SIG-M5 treated with dmso at 0.1 percent for 504 hours (cell line): ENCODE data around the gene N4BP2L2.

ENCODE experiments used
- DNase-seq: peaks from one replicate; lab custom pipeline; 2025; ENCODE audit not compliant: unreplicated experiment; lab: John Stamatoyannopoulos, UW

Gene N4BP2L2

DNA sequence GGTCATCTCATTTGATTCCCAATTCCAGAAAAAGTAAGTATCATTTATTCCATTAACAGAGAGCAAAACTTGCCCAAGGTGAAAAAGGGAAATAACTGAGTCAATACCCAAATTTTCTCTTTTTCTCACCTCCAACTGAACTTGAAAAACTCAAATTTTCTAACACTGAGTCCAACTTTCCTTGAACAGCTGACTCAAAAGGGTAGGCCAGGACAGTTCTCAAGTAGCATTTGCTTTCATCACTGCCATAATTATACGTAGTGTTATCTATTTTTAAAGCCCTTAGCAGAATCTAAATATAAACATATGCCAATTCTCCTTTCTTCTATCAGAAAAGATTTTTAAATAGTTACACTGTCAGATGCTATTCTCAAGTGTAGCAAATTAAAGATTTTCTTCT, 3.5 kb downstream of the N4BP2L2 start:
- no peak for DNase-seq

DNA sequence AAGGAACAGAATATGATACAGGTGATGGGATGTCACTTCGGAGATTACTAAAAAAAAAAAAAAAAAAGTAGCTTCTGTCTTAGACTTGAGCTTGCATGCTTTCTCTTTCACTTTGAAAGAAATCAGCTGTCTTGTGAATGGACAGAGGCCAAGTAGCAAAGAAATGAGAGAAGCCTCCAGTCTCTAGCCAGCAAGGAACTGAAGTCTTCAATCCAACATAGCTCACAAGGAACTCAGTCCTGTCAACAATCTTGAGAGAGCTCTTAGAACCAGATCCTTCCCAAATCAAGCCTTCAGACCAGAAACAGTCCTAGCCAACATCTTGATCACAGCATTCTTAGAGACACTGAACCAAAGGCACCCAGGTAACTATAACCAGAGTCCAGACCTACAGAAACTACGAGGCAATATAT, 7.7 kb downstream of the N4BP2L2 start:
- no peak for DNase-seq

- DNase-seq: no peak
Observed at GRCh38 chr13:32528358-32528757, 10.2 kb downstream of the N4BP2L2 start.

GRCh38 chr13:32527151-32527550, 11.4 kb downstream of the N4BP2L2 start:
- DNase-seq: no peak

DNA sequence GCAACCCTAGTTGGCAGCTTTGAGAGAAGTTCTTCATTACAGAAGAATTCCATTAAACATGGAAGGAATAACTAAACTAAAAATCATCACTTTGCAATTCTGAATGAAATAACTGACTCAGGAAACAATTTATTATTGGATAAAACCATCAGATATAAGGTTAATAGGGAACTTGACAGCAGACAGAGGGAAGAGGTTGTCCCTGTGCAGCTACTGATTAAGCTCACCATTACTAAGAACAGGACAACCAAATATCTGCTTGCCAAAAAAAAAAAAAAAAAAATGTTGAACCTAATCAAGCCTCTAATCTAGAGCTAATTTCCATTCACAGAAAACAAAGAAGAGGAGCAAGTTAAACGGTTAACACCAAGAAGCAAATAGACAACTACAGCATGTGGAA, 12.8 kb downstream of the N4BP2L2 start:
- no peak for DNase-seq

DNA sequence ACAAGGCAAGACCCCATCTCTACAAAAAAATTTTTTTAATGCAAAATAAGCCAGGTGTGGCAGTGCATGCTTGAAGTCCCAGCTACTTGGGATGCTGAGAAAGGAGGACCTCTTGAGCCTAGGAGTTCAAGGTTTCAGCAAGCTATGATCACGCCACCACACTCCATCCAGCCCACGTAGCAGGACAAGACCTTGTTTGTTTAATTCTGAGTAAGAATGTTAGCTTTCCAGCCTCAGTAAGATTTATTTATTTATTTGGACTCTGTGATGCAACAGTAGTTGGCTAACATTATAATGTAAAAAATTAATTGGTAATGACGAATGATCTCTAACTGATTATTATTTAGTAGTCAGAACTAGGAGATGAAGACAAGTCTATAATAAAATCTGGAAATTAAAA, 23.3 kb downstream of the N4BP2L2 start:
- no peak for DNase-seq

DNA sequence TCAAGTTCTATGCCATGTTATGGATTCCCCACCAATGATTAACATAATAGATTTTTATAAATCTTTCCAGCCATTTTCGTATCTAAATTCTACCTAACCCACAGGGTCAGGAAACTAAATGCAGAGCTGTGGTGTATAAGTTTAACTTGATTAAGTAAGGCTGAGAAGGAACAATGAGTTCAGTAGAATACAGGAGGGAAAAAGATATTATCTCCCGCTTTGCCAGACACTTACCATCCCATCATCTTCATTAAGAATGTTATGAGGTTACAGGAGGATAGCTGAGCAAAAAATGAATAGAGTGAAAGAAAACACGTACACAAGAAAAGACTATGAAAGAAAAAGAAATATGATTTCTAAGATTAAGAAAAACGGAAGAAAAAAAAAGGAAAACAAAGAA, 27.1 kb downstream of the N4BP2L2 start:
- no peak for DNase-seq

DNA sequence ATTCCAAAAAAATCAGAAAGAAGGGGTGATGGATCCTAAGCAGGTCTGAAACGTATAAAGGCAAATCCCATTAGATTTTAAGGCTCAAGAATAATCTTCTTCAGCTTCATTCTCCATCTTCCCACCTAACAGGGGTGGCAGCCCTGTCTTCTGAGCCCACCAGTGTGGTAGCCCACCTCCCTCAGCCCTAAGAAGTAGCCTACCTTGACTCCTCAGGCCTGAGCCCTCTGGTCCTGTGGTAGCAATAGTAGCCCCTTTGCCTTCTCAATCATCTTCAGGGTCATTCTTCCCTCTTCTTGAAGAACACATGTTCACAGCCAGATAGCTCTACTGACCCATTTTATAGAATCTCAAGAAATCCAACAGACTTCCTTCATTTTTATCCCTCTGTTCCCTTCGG, 33.7 kb downstream of the N4BP2L2 start:
- DNase-seq: no peak

GRCh38 chr13:32504263-32504662, 34.3 kb downstream of the N4BP2L2 start:
- DNase-seq: no peak

GRCh38 chr13:32503727-32504126, 34.9 kb downstream of the N4BP2L2 start:
- no peak for DNase-seq

- no peak for DNase-seq
Observed at GRCh38 chr13:32501064-32501463, 37.5 kb downstream of the N4BP2L2 start.

DNA sequence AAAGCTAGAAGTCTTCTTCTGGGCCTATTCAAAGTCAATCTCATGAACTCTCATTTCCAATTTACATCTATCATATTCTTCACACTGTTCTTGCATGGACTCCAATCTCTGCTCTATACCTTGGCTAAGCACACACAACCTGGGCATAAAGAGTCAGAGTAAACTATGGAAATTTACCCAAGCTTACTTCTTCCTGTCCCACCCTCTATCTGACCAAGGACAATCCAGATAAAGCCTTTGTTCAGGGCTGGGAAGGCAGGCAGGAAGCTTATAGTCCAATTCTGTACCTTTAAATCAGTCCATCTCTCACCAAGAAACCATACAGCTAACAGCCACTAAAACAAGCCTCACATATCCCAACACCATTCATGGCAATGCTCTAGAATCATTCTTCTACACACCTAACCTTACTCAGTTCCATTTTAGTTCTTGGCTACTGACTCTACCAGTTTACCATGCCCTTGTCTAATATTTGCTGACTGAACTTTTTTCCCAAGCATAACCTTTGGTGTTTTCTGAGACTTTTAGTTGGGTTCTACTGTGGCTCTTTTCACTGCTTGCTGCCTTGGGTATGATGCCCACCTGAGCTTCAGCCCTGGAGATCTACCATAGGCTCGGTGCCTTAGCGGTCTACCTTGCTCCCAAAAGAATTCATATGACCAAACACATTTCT, 38.9 kb downstream of the N4BP2L2 start:
- DNase-seq: no peak

- DNase-seq: no peak
Observed at GRCh38 chr13:32497589-32497988, 41.0 kb downstream of the N4BP2L2 start.

- DNase-seq: no peak
Observed at GRCh38 chr13:32496599-32497160, 41.9 kb downstream of the N4BP2L2 start.

DNA sequence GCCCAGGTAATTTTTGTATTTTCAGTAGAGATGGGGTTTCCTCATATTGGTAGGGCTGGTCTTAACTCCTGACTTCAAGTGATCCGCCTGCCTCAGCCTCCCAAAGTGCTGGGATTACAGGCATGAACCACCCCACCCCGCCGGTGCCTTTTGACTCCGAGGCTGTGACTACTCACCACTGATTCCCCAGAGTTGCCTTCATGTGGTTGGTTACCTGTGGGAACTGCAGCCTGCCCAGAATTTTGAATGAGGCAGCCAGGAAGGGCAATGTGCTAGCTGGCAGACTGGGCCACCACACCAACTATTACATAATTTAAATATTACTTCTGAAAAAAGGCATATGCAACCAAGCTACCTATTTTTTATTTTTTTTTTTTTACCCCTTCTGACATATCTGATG, 42.8 kb downstream of the N4BP2L2 start:
- DNase-seq: no peak

- DNase-seq: no peak
Observed at GRCh38 chr13:32495429-32495828, 43.2 kb downstream of the N4BP2L2 start.

DNA sequence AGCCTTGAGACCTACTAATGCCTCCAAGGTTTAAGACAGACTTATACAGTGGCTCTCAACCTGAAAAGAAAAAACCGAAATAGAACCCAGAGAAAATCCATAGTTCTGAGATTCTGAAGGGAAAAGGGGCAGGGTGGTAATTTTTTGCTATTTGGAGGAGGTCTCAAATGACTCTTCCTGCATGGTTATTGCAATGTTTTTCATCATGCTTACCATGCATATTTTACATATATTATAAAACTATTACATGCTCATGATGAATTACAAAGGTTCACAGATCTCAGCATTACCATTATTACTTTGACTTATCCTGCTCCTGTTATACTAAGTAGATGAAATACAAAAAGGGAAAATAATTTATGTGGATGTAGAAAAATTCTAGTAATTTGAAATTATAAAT, 47.6 kb downstream of the N4BP2L2 start:
- no peak for DNase-seq

DNA sequence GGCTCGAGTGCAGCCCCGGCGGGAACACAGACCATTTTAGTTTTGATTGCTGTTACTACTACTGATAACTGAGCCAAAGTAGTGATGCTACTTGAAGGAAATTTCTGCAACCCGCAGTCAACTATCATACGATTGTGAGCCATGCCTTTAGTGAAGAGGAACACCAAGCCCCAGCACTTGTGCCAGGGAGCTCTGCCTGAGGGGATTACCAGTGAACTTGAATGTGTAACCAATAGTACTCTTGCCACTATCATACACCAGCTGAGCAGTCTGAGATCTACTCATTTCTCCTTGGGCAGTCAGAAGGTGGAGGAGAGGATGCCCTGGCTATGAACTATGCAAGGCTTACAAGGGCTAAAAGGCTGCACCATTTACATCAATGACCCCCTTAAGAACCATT, 61.7 kb downstream of the N4BP2L2 start:
- DNase-seq: no peak

GRCh38 chr13:32476021-32476731, 62.4 kb downstream of the N4BP2L2 start:
- DNase-seq: no peak

- no peak for DNase-seq
Observed at GRCh38 chr13:32474999-32475792, 63.4 kb downstream of the N4BP2L2 start.

DNA sequence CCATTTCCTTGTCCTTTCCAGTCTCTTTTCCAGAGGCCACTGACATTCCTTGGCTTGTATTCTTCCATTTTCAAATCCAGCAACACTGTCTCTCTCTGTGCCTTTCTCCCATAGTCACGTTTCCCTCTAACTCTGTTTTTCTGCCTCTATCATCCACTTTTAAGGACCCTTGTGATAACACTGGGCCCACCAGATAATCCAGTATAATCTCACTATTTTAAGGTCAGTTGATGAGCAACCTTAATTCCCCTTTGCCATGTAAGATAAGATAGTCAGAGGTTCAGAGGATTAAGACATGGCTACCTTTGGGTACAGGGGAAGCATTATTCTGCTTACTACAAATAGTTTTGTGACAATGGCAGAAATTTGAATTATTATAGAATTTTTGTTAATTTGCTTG, 64.9 kb downstream of the N4BP2L2 start:
- DNase-seq: no peak

DNA sequence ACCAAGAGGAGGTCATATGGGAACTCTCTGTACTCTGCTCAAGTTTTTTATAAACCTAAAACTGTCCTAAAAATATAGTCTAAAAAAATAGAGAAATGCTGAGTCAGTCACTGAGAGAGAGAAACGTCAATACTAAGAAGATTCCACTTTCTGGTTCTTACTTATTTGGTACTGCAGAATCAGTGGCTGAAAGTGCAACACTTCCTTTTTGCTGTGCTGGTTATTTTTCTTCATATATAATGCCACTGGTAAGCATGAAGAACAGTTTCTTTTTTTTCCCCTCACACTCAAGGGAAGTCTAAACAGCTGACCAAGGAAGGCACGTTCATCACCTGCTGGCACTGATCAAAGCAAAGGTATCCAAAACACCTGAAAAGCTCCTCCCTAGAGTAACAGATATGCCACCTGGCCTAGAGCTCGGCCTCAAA, 66.4 kb downstream of the N4BP2L2 start:
- DNase-seq: no peak
